Placental epithelial cell (primary cell): ENCODE data around the gene RPEL1. TPM values are rescaled to one million over a fixed set of nuclear protein-coding genes. Genes with fewer than 3 reads are reported as not detected.

Experiments used
- total RNA-seq: library from RNA; depleted of rRNA; stranded (reverse); fragments of >200 nt; gene quantifications from 2 replicates; pipeline ENCODE4 v1.2.3, GENCODE V29; 2012

RPEL1 gene
- not detected in 2 replicates for total RNA-seq

GRCh38 chr10:103245587-103245986, at the start of gene RPEL1:
Gene RPEL1 (plus strand): TSS chr10:103245887. CDS start chr10:103245997, 110 bp downstream.

GRCh38 chr10:103276896-103277712, 31.4 kb downstream of the RPEL1 start, which contains the start of gene INA:
Gene INA (plus strand): TSS chr10:103277138. CDS start chr10:103277212, 74 bp downstream.

Other genes starting within 250 kb of the RPEL1 start
- gene NT5C2, start 52.6 kb upstream of the RPEL1 start, total RNA-seq: 53.8 and 63.2 TPM in 2 replicates
- gene INA, start 31.3 kb downstream of the RPEL1 start, total RNA-seq: 3.5 and 6.2 TPM in 2 replicates
- gene PCGF6, start 105.3 kb downstream of the RPEL1 start, total RNA-seq: 6.0 and 9.8 TPM in 2 replicates
- 2.3 and 3.9 TPM in 2 replicates for gene TAF5, start 122.1 kb downstream of the RPEL1 start, total RNA-seq
- gene ATP5MK, start 150.6 kb downstream of the RPEL1 start, total RNA-seq: 145 and 240 TPM in 2 replicates
- gene PDCD11, start 150.7 kb downstream of the RPEL1 start, total RNA-seq: 23.6 and 29.6 TPM in 2 replicates
- gene CALHM2, start 206.5 kb downstream of the RPEL1 start, total RNA-seq: 23.7 and 25.1 TPM in 2 replicates
- not detected in 2 replicates for gene CALHM1, start 213.0 kb downstream of the RPEL1 start, total RNA-seq
- 0.22 and 0.39 TPM in 2 replicates for gene CALHM3, start 233.4 kb downstream of the RPEL1 start, total RNA-seq
- 5.5 and 10.0 TPM in 2 replicates for gene NEURL1, start 247.8 kb downstream of the RPEL1 start, total RNA-seq